Measurements from ENCODE around the gene EPB41L3. TPM values are rescaled to one million over a fixed set of nuclear protein-coding genes. Genes with fewer than 3 reads are reported as not detected.

Gene EPB41L3
- total RNA-seq, 1 experiment from 2014 or later, result 0.34 TPM

DNA sequence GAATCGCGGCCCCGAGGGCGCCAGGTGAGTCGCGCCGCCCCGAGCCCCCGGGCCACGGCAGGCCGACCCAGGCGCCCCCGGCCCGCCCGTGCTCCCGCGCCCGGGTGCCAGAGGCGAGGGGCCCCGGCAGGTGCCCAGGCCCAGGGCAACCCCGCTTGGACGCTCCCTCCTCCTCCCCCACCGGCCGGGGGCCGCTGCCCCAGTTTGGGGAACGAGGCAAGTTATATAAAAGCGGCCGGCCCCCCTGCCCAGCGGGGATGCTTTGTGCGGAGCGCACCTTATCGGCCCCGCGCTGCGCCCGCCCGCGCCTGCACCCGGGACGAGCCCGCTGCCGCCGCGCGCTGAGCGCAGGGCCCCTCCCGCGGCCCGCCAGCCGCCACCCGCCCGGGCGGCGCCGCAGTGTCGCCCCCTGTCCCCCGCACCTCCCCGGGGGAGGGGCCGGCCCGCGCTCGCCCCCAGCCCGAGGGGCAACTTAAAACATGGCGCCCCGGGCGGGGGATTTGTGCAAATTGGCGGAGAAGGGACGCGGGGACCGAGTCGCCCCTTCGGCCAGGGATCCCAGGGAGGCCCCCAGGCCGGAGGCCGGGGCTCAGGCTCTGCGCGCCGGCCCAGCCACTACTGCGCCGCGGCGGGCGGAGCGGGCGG lies 639 bp downstream of the EPB41L3 start (continued):
- TF ChIP-seq, protein P1, sequence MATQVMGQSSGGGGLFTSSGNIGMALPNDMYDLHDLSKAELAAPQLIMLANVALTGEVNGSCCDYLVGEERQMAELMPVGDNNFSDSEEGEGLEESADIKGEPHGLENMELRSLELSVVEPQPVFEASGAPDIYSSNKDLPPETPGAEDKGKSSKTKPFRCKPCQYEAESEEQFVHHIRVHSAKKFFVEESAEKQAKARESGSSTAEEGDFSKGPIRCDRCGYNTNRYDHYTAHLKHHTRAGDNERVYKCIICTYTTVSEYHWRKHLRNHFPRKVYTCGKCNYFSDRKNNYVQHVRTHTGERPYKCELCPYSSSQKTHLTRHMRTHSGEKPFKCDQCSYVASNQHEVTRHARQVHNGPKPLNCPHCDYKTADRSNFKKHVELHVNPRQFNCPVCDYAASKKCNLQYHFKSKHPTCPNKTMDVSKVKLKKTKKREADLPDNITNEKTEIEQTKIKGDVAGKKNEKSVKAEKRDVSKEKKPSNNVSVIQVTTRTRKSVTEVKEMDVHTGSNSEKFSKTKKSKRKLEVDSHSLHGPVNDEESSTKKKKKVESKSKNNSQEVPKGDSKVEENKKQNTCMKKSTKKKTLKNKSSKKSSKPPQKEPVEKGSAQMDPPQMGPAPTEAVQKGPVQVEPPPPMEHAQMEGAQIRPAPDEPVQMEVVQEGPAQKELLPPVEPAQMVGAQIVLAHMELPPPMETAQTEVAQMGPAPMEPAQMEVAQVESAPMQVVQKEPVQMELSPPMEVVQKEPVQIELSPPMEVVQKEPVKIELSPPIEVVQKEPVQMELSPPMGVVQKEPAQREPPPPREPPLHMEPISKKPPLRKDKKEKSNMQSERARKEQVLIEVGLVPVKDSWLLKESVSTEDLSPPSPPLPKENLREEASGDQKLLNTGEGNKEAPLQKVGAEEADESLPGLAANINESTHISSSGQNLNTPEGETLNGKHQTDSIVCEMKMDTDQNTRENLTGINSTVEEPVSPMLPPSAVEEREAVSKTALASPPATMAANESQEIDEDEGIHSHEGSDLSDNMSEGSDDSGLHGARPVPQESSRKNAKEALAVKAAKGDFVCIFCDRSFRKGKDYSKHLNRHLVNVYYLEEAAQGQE (IDR thresholded peaks at IDR 0.05; ENCODE audit: low read depth), result no peak
- TF ChIP-seq FOSL1 (IDR thresholded peaks at IDR 0.05; ENCODE audit: low read depth), result no peak
- TF ChIP-seq, protein P2, sequence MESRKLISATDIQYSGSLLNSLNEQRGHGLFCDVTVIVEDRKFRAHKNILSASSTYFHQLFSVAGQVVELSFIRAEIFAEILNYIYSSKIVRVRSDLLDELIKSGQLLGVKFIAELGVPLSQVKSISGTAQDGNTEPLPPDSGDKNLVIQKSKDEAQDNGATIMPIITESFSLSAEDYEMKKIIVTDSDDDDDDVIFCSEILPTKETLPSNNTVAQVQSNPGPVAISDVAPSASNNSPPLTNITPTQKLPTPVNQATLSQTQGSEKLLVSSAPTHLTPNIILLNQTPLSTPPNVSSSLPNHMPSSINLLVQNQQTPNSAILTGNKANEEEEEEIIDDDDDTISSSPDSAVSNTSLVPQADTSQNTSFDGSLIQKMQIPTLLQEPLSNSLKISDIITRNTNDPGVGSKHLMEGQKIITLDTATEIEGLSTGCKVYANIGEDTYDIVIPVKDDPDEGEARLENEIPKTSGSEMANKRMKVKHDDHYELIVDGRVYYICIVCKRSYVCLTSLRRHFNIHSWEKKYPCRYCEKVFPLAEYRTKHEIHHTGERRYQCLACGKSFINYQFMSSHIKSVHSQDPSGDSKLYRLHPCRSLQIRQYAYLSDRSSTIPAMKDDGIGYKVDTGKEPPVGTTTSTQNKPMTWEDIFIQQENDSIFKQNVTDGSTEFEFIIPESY (IDR thresholded peaks at IDR 0.05; ENCODE audit: extremely low read depth, insufficient replicate concordance, low read length), result no peak
- TF ChIP-seq TCF7L2 (IDR thresholded peaks at IDR 0.05; ENCODE audit: borderline replicate concordance, extremely low read depth, insufficient read depth, insufficient read length), result no peak
- no peak for TF ChIP-seq RAD21 (IDR thresholded peaks at IDR 0.05; ENCODE audit: low read depth)
- no peak for TF ChIP-seq CBX3 (IDR thresholded peaks at IDR 0.05; ENCODE audit: low read depth)
- no peak for TF ChIP-seq SP1 (IDR thresholded peaks at IDR 0.05; ENCODE audit: low read depth)
- TF ChIP-seq, protein P3, sequence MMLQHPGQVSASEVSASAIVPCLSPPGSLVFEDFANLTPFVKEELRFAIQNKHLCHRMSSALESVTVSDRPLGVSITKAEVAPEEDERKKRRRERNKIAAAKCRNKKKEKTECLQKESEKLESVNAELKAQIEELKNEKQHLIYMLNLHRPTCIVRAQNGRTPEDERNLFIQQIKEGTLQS (IDR thresholded peaks at IDR 0.05), result no peak

All from HCT116 (cell line).